K562 (cell line): ENCODE measurements around the gene ADGRL3. TPM values are rescaled to one million over a fixed set of nuclear protein-coding genes. Genes with fewer than 3 reads are reported as not detected.

Source experiments
- ATAC-seq: fragments of 200-7000 bp; cut with Tn5 transposase; 3 replicates; pipeline ENCODE4 v1.9.1; 2020; ENCODE audit warnings: moderate library complexity
- BruUV-seq: library from RNA; stranded (reverse); fragments of 400-500 nt; replicated peaks from 2 replicates; lab custom pipeline; 2021; lab: Mats Ljungman, UMichigan
- CTCF ChIA-PET: fragments of 300-600 bp; formaldehyde crosslinking; extraction: SDS; loops from one replicate; lab custom pipeline; 2021; ENCODE audit warnings: low intra/inter-chr PET ratio; lab: Yijun Ruan, JAX
- POLR2A ChIA-PET: fragments of 300-600, 350-650 bp; sonication (Branson Sonifier 250); formaldehyde crosslinking; extraction: SDS; loops from one replicate; lab custom pipeline; 2021; ENCODE audit warnings: antibody characterized with exemption, inconsistent platforms; lab: Yijun Ruan, JAX
- DNase-seq, 4 experiments: peaks; one replicate each; pipeline versions ENCODE4 v3.0.0 to v3.0.0-alpha.2; 2011 to 2018; ENCODE audit warnings: low spot score in 3 of 4, mixed read lengths in 3 of 4; ENCODE audit errors: extremely low read depth in 1 of 4
- FAIRE-seq: peaks from 2 replicates; lab custom pipeline; 2011; peaks lifted over from hg19 to GRCh38; lab: Jason Lieb, UNC
- H2AFZ ChIP-seq: 2 replicates; pipeline ENCODE4 v1.6.0; 2011; ENCODE audit warnings: low read depth, low read length, control low read depth, inconsistent platforms
- H3K27ac ChIP-seq: fragments of 200-600 bp; 3 replicates; pipeline ENCODE4 v1.8.0; 2011; ENCODE audit warnings: low read depth, mild to moderate bottlenecking, control low read depth, inconsistent platforms, low read length, moderate library complexity, mixed read lengths; ENCODE audit errors: extremely low read depth
- H3K27me3 ChIP-seq, 2 experiments: fragments of 300-600 bp in 1 of 2; 2 replicates in 1 of 2; 3 replicates in 1 of 2; pipeline versions ENCODE4 v1.6.0 to v1.8.0; 2011; ENCODE audit warnings: inconsistent platforms in 2 of 2, low read length in 2 of 2, mild to moderate bottlenecking in 1 of 2, mixed read lengths in 1 of 2, moderate library complexity in 1 of 2; ENCODE audit not compliant: control insufficient read depth in 2 of 2, insufficient read depth in 2 of 2
- H3K36me3 ChIP-seq: fragments of 300-600 bp; 3 replicates; pipeline ENCODE4 v1.8.0; 2011; ENCODE audit warnings: mild to moderate bottlenecking, low read length, inconsistent platforms; ENCODE audit not compliant: control insufficient read depth, insufficient read depth
- H3K4me1 ChIP-seq, 2 experiments: fragments of 200-600 bp in 1 of 2; replicated peaks in 1 of 2; 2 replicates in 1 of 2; 3 replicates in 1 of 2; pipeline versions ENCODE4 v1.5.1 to v1.8.0; 2011; ENCODE audit warnings: inconsistent platforms in 2 of 2, low read length in 2 of 2, mild to moderate bottlenecking in 1 of 2, mixed read lengths in 1 of 2, moderate library complexity in 1 of 2; ENCODE audit not compliant: control insufficient read depth in 2 of 2, insufficient read depth in 2 of 2
- H3K4me2 ChIP-seq: 2 replicates; pipeline ENCODE4 v1.6.1; 2011; ENCODE audit warnings: low read length, control low read depth, inconsistent platforms, mixed read lengths; ENCODE audit not compliant: insufficient read depth
- H3K4me3 ChIP-seq: fragments of 200-600 bp; sonication (generic), shearing (Covaris generic); 2 replicates; pipeline ENCODE4 v1.5.1; 2016; ENCODE audit warnings: control low read depth, inconsistent platforms
- H3K79me2 ChIP-seq: fragments of 200-600 bp; 3 replicates; pipeline ENCODE4 v1.8.0; 2011; ENCODE audit warnings: low read length, inconsistent platforms; ENCODE audit not compliant: control insufficient read depth, insufficient read depth
- H3K9ac ChIP-seq, 2 experiments: 2 replicates each; pipeline versions ENCODE4 v1.6.0 to v1.6.1; 2011; ENCODE audit warnings: low read depth in 2 of 2, low read length in 2 of 2, control low read depth in 1 of 2, inconsistent platforms in 1 of 2, mild to moderate bottlenecking in 1 of 2, mixed read lengths in 1 of 2; ENCODE audit not compliant: insufficient read depth in 1 of 2
- H3K9me1 ChIP-seq: one replicate; pipeline ENCODE4 v1.6.0; 2011; ENCODE audit warnings: inconsistent platforms, mild to moderate bottlenecking, low read length, moderate library complexity; ENCODE audit not compliant: control insufficient read depth, insufficient read depth
- H3K9me3 ChIP-seq: replicated peaks from 2 replicates; pipeline ENCODE4 v1.5.1; 2011; ENCODE audit warnings: low read depth, low read length, inconsistent platforms; ENCODE audit not compliant: control insufficient read depth, insufficient read depth
- H4K20me1 ChIP-seq: replicated peaks from 2 replicates; pipeline ENCODE4 v1.6.1; 2011; ENCODE audit warnings: low read length, inconsistent platforms, mixed read lengths; ENCODE audit not compliant: control insufficient read depth, insufficient read depth
- BMI1 ChIP-seq: fragments of 150-350 bp; IDR thresholded peaks from 2 replicates; pipeline ENCODE4 v1.6.1; 2014; ENCODE audit warnings: low read length
- FOXM1 ChIP-seq, 2 experiments: fragments of 450-650 bp in 1 of 2; sonication (generic) in 1 of 2; formaldehyde crosslinking in 1 of 2; IDR thresholded peaks; 2 replicates each; pipeline versions ENCODE4 v1.6.1 to v1.9.0; 2017 to 2022; ENCODE audit warnings: low read depth in 2 of 2, mild to moderate bottlenecking in 2 of 2, missing genetic modification reagents in 1 of 2, moderate library complexity in 1 of 2
- FOXP1 ChIP-seq: sonication (generic); formaldehyde crosslinking; IDR thresholded peaks from 2 replicates; pipeline ENCODE4 v1.8.0; 2022; ENCODE audit warnings: mild to moderate bottlenecking, missing genetic modification reagents
- HCFC1 ChIP-seq: IDR thresholded peaks from 2 replicates; pipeline ENCODE4 v1.6.1; 2012; ENCODE audit warnings: low read depth, low read length, improper control_type of control experiment
- KDM4B ChIP-seq, 2 experiments: fragments of 450-650 bp in 1 of 2; sonication (generic) in 1 of 2; IDR thresholded peaks; 2 replicates each; pipeline ENCODE4 v1.6.1; 2016 to 2017; ENCODE audit warnings: borderline replicate concordance in 2 of 2, antibody characterized with exemption in 1 of 2, low read depth in 1 of 2, mild to moderate bottlenecking in 1 of 2
- PHF21A ChIP-seq: fragments of 450-650 bp; IDR thresholded peaks from 2 replicates; pipeline ENCODE4 v1.6.1; 2017; ENCODE audit warnings: low read depth, borderline replicate concordance
- PTTG1 ChIP-seq: fragments of 450-650 bp; IDR thresholded peaks from 2 replicates; pipeline ENCODE4 v1.6.1; 2016; ENCODE audit warnings: low read depth, mild to moderate bottlenecking, missing genetic modification characterization, missing compliant biosample characterization
- RBM34 ChIP-seq: fragments of 200-400 bp; formaldehyde crosslinking; IDR thresholded peaks from 2 replicates; pipeline ENCODE4 v1.6.1; 2018; ENCODE audit warnings: low read length, borderline replicate concordance; ENCODE audit not compliant: insufficient read depth
- SMARCA4 ChIP-seq: fragments of 450-650 bp; IDR thresholded peaks from 2 replicates; pipeline ENCODE4 v1.6.1; 2016
- STAG1 ChIP-seq: sonication (generic); formaldehyde crosslinking; IDR thresholded peaks from 2 replicates; pipeline ENCODE4 v1.5.0; 2020; ENCODE audit warnings: missing genetic modification reagents, borderline replicate concordance
- XRCC3 ChIP-seq: fragments of 450-650 bp; IDR thresholded peaks from 2 replicates; pipeline ENCODE4 v1.6.1; 2017; ENCODE audit warnings: mild to moderate bottlenecking, moderate library complexity
- WGBS: fragments of 100-300 bp; shearing (Covaris generic); methylation state at CpG from one replicate; pipeline ENCODE4 v1.1.6; 2016; ENCODE audit warnings: low coverage, mixed read lengths; ENCODE audit not compliant: insufficient coverage; ENCODE audit errors: missing lambda C conversion rate; 5-methylcytosine and 5-hydroxymethylcytosine counted together
- in situ Hi-C: fragments of 300-500 bp; cut with MboI; formaldehyde crosslinking; loops from 4 replicates; pipeline ENCODE4 v1.15.0; 2018; ENCODE audit warnings: inconsistent platforms, mixed read lengths
- intact Hi-C: fragments of 100-400 bp; cut with micrococcal nuclease; formaldehyde crosslinking; loops from 2 replicates; pipeline ENCODE4 v1.14.2; 2022
- polyA plus RNA-seq, 8 experiments: library from polyadenylated mRNA; depleted of rRNA in 4 of 8; stranded (reverse) in 5 of 8; unstranded in 3 of 8; fragments of >200 nt; fragmentation: Nextera tagmentation in 2 of 8; fragmentation: Illumina TruSeq in 1 of 8; extraction: Ambion mirVana in 2 of 8; extraction: Trizol in 1 of 8; gene quantifications; 2 replicates each; pipeline versions ENCODE4 v1.2.1 to v1.2.3, GENCODE V29; 2011 to 2014; ENCODE audit warnings: inconsistent platforms in 1 of 8, missing spikeins in 1 of 8
- total RNA-seq, 7 experiments: library from RNA; depleted of rRNA in 6 of 7; stranded (reverse); fragments of >200 nt in 6 of 7; fragmentation: Illumina TruSeq in 2 of 7; extraction: Trizol in 2 of 7; gene quantifications; 2 replicates each; pipeline versions ENCODE4 v1.2.1 to v1.2.3, GENCODE V29; 2011 to 2021; ENCODE audit warnings: low replicate concordance in 1 of 7
- TF ChIP-seq, protein P1 (sequence below): sonication (generic); formaldehyde crosslinking; IDR thresholded peaks from 2 replicates; pipeline ENCODE4 v1.8.0; 2022; ENCODE audit warnings: missing genetic modification reagents, mild to moderate bottlenecking, borderline replicate concordance

Gene ADGRL3
- total and polyA plus RNA-seq, 9 of the 15 experiments (the other 6 are each of a cell fraction or from before 2014, with no cell fraction given): 0.03 to 0.14 (median 0.04) TPM; not detected in 2

GRCh38 chr4:61210186-61210939 is 10.2 kb downstream of the ADGRL3 start:
- H3K4me2 ChIP-seq: no peak overlapping the region
- no peaks in the 10 kb centered on the region for H3K27me3 ChIP-seq
- H3K27ac ChIP-seq: no peak overlapping the region
- no TSS peak for BruUV-seq
- H3K4me3 ChIP-seq: no peak overlapping the region
- no peaks in the 10 kb centered on the region for H3K9me1 ChIP-seq
- no peak overlapping the region for H2AFZ ChIP-seq
- no peaks in the 10 kb centered on the region for H4K20me1 ChIP-seq
- no peaks in the 10 kb centered on the region for H3K36me3 ChIP-seq
- ChIA-PET POLR2A (no interaction called here), CTCF (no interaction called here)
- intact Hi-C loops: no loop called here
- H3K79me2 ChIP-seq: no peaks in the 10 kb centered on the region
- DNase-seq (no peak), FAIRE-seq (no peak), ATAC-seq (no peak)
- no peaks in the 10 kb centered on the region for H3K9me3 ChIP-seq
- whole genome bisulfite sequencing: 2% methylated on average over 6 of the region's 6 CpGs
- no peak overlapping the region for H3K9ac ChIP-seq
- TF ChIP-seq KDM4B (IDR thresholded peaks at IDR 0.05; ENCODE audit: borderline replicate concordance in 2 of 2, low read depth in 1 of 2) (no peak), RBM34 (no peak), PHF21A (no peak), FOXM1 (IDR thresholded peaks at IDR 0.05; ENCODE audit: low read depth) (no peak), FOXM1 (CRISPR knock-in tag; IDR thresholded peaks at IDR 0.05; ENCODE audit: low read depth) (no peak), FOXP1 (CRISPR knock-in tag) (no peak), SMARCA4 (no peak), BMI1 (no peak), XRCC3 (no peak), PTTG1 (tag) (no peak), STAG1 (CRISPR knock-in tag) (no peak), HCFC1 (no peak)
- TF ChIP-seq, protein P1, sequence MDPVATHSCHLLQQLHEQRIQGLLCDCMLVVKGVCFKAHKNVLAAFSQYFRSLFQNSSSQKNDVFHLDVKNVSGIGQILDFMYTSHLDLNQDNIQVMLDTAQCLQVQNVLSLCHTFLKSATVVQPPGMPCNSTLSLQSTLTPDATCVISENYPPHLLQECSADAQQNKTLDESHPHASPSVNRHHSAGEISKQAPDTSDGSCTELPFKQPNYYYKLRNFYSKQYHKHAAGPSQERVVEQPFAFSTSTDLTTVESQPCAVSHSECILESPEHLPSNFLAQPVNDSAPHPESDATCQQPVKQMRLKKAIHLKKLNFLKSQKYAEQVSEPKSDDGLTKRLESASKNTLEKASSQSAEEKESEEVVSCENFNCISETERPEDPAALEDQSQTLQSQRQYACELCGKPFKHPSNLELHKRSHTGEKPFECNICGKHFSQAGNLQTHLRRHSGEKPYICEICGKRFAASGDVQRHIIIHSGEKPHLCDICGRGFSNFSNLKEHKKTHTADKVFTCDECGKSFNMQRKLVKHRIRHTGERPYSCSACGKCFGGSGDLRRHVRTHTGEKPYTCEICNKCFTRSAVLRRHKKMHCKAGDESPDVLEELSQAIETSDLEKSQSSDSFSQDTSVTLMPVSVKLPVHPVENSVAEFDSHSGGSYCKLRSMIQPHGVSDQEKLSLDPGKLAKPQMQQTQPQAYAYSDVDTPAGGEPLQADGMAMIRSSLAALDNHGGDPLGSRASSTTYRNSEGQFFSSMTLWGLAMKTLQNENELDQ (CRISPR knock-in tag): no peak
- in situ Hi-C loops: no loop called here
- no peaks in the 10 kb centered on the region for H3K4me1 ChIP-seq
